Liver (tissue), 9 donors: ENCODE data around the gene RNASEH2A. TPM values are rescaled to one million over a fixed set of nuclear protein-coding genes. Genes with fewer than 3 reads are reported as not detected.

Source experiments
- DNase-seq: peaks from one replicate; pipeline ENCODE4 v3.0.0-alpha.2; 2017; ENCODE audit warnings: low spot score
- H3K27ac ChIP-seq, 2 donors: one replicate each; pipeline ENCODE4 v1.7.0; 2013; ENCODE audit warnings: inconsistent platforms in 2 of 2, low read length in 2 of 2, control low read depth in 1 of 2, low read depth in 1 of 2, mild to moderate bottlenecking in 1 of 2
- H3K27me3 ChIP-seq, 4 donors: one replicate each; pipeline versions ENCODE4 v1.6.1 to v1.7.0; 2013; ENCODE audit warnings: low read length in 3 of 4, inconsistent platforms in 1 of 4, mild to moderate bottlenecking in 1 of 4, moderate library complexity in 1 of 4; ENCODE audit not compliant: control insufficient read depth in 4 of 4, insufficient read depth in 4 of 4
- H3K36me3 ChIP-seq, 4 donors: one replicate each; pipeline versions ENCODE4 v1.6.1 to v1.7.0; 2013; ENCODE audit warnings: low read length in 3 of 4, mild to moderate bottlenecking in 3 of 4, low read depth in 1 of 4, moderate library complexity in 1 of 4; ENCODE audit not compliant: control insufficient read depth in 4 of 4, insufficient read depth in 3 of 4
- H3K4me1 ChIP-seq, 4 donors: one replicate each; pipeline versions ENCODE4 v1.6.1 to v1.7.0; 2013; ENCODE audit warnings: low read length in 3 of 4, mild to moderate bottlenecking in 3 of 4, moderate library complexity in 1 of 4; ENCODE audit not compliant: control insufficient read depth in 4 of 4, insufficient read depth in 4 of 4
- H3K4me3 ChIP-seq, 3 donors: one replicate each; pipeline versions ENCODE4 v1.6.1 to v1.7.0; 2013; ENCODE audit warnings: low read length in 3 of 3, control low read depth in 1 of 3, low read depth in 1 of 3, mild to moderate bottlenecking in 1 of 3
- H3K9ac ChIP-seq, 2 donors: one replicate each; pipeline ENCODE4 v1.7.0; 2013; ENCODE audit warnings: low read length in 2 of 2, mild to moderate bottlenecking in 2 of 2, moderate library complexity in 2 of 2, control low read depth in 1 of 2, low read depth in 1 of 2
- H3K9me3 ChIP-seq, 4 donors: one replicate each; pipeline versions ENCODE4 v1.6.1 to v1.7.0; 2013; ENCODE audit warnings: low read length in 3 of 4; ENCODE audit not compliant: control insufficient read depth in 4 of 4
- ATF3 ChIP-seq: IDR thresholded peaks from 2 replicates; pipeline ENCODE4 v1.6.1; 2016; ENCODE audit warnings: antibody characterized with exemption
- CTCF ChIP-seq: fragments of 150-350 bp; IDR thresholded peaks from 2 replicates; pipeline ENCODE4 v1.5.1; 2017; ENCODE audit warnings: improper control_type of control experiment, low read depth, low read length; ENCODE audit not compliant: missing input control
- EGR1 ChIP-seq, 2 donors: IDR thresholded peaks; 2 replicates each; pipeline ENCODE4 v1.6.1; 2016 to 2018; ENCODE audit warnings: antibody characterized with exemption in 2 of 2, low read depth in 2 of 2
- FOXA1 ChIP-seq: IDR thresholded peaks from 2 replicates; pipeline ENCODE4 v1.6.1; 2016; ENCODE audit warnings: antibody characterized with exemption
- FOXA2 ChIP-seq: IDR thresholded peaks from 2 replicates; pipeline ENCODE4 v1.6.1; 2016; ENCODE audit warnings: antibody characterized with exemption
- GABPA ChIP-seq, 2 donors: IDR thresholded peaks in 1 of 2; conservative IDR thresholded peaks in 1 of 2; 2 replicates each; pipeline ENCODE4 v1.6.1; 2016; ENCODE audit warnings: antibody characterized with exemption in 2 of 2, mild to moderate bottlenecking in 1 of 2, moderate library complexity in 1 of 2
- HNF4A ChIP-seq, 2 donors: conservative IDR thresholded peaks; 2 replicates each; pipeline ENCODE4 v1.6.1; 2016; ENCODE audit warnings: antibody characterized with exemption in 2 of 2, mild to moderate bottlenecking in 2 of 2
- HNF4G ChIP-seq: IDR thresholded peaks from 2 replicates; pipeline ENCODE4 v1.6.1; 2016; ENCODE audit warnings: antibody characterized with exemption
- JUND ChIP-seq, 2 donors: IDR thresholded peaks; 2 replicates each; pipeline ENCODE4 v1.6.1; 2016; ENCODE audit warnings: antibody characterized with exemption in 2 of 2
- NR2F2 ChIP-seq: IDR thresholded peaks from 2 replicates; pipeline ENCODE4 v1.6.1; 2016; ENCODE audit warnings: antibody characterized with exemption
- RAD21 ChIP-seq, 2 donors: IDR thresholded peaks; 2 replicates each; pipeline ENCODE4 v1.6.1; 2016; ENCODE audit warnings: antibody characterized with exemption in 2 of 2, mild to moderate bottlenecking in 2 of 2
- REST ChIP-seq: IDR thresholded peaks from 2 replicates; pipeline ENCODE4 v1.6.1; 2016; ENCODE audit warnings: antibody characterized with exemption, mild to moderate bottlenecking
- RXRA ChIP-seq, 2 donors: IDR thresholded peaks; 2 replicates each; pipeline ENCODE4 v1.6.1; 2017 to 2018; ENCODE audit warnings: antibody characterized with exemption in 2 of 2, mild to moderate bottlenecking in 1 of 2
- SP1 ChIP-seq: IDR thresholded peaks from 2 replicates; pipeline ENCODE4 v1.6.1; 2018; ENCODE audit warnings: antibody characterized with exemption, mild to moderate bottlenecking
- TAF1 ChIP-seq: conservative IDR thresholded peaks from 2 replicates; pipeline ENCODE4 v1.6.1; 2016; ENCODE audit warnings: antibody characterized with exemption, mild to moderate bottlenecking
- YY1 ChIP-seq: IDR thresholded peaks from 2 replicates; pipeline ENCODE4 v1.6.1; 2016; ENCODE audit warnings: antibody characterized with exemption, mild to moderate bottlenecking
- ZBTB33 ChIP-seq: IDR thresholded peaks from 2 replicates; pipeline ENCODE4 v1.6.1; 2016; ENCODE audit warnings: antibody characterized with exemption
- WGBS: extraction: QIAGEN DNeasy Blood & Tissue Kit; methylation state at CpG from one replicate; pipeline ENCODE4 v1.1.7; 2013; 5-methylcytosine and 5-hydroxymethylcytosine counted together
- polyA plus RNA-seq, 2 donors: library from polyadenylated mRNA; stranded (reverse) in 1 of 2; unstranded in 1 of 2; fragments of 200-250 nt in 1 of 2; fragments of >200 nt in 1 of 2; fragmentation: Nextera tagmentation in 1 of 2; extraction: Ambion mirVana in 1 of 2; gene quantifications; one replicate each; pipeline versions ENCODE4 v1.2.1 to v1.2.3, GENCODE V29; 2013 to 2015
- total RNA-seq, 2 donors: library from RNA; depleted of rRNA; stranded (reverse); fragments of >200 nt; gene quantifications; one replicate each; pipeline ENCODE4 v1.2.3, GENCODE V29; 2014
- TF ChIP-seq, protein P1 (sequence below): IDR thresholded peaks from 2 replicates; pipeline ENCODE4 v1.6.1; 2016; ENCODE audit warnings: antibody characterized with exemption
- donor health status: healthy.
- donor health status: healthy.
- donor health status: healthy.
- donor health status: healthy.
- donor health status: healthy.

RNASEH2A gene
- total and polyA plus RNA-seq, 4 donors = 1.8 to 17.5 (median 3.5) TPM

- Histone ChIP-seq H3K27me3 (no peaks in the 10 kb centered on the region), H3K4me1 (peaks cover 11 to 46% (median 27%) of the 10 kb centered on the region in 4 donors), H3K36me3 (no peaks in the 10 kb centered on the region), H3K4me3 (no peak overlapping the region), H3K9me3 (no peaks in the 10 kb centered on the region), H3K9ac (no peak overlapping the region), H3K27ac (peak overlapping the region; percentile 67 to 86)
- 73% methylated on average over 4 of the region's 4 CpGs for WGBS
- DNase-seq = peak; percentile 48
- TF ChIP-seq EGR1 (IDR thresholded peaks at IDR 0.05; ENCODE audit: low read depth in 2 of 2) (no peak), REST (no peak), NR2F2 (no peak), ZBTB33 (no peak), HNF4A (conservative IDR thresholded peaks at IDR 0.05) (no peak), JUND (IDR thresholded peaks at IDR 0.05) (no peak), RAD21 (IDR thresholded peaks at IDR 0.05) (no peak), ATF3 (no peak), FOXA2 (no peak), RXRA (IDR thresholded peaks at IDR 0.05) (no peak), CTCF (no peak), GABPA (IDR thresholded peaks at IDR 0.05 in 1 of 2, conservative IDR thresholded peaks at IDR 0.05 in 1 of 2) (no peak), SP1 (no peak), TAF1 (no peak), HNF4G (no peak), FOXA1 (no peak), YY1 (no peak)
- TF ChIP-seq, protein P1, sequence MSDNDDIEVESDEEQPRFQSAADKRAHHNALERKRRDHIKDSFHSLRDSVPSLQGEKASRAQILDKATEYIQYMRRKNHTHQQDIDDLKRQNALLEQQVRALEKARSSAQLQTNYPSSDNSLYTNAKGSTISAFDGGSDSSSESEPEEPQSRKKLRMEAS = no peak
These were observed 20.9 kb upstream of the RNASEH2A start for GRCh38 chr19:12785431-12786031.
